DMS 273 (cell line): Measurements from ENCODE around the gene CLK2.
"Not testable (repeated sequence)": the region's sequence is repeated elsewhere in the genome, so short reads cannot be mapped to it uniquely, and the experiment has no call there.

Source experiments
- DNase-seq: peaks from one replicate; lab custom pipeline; 2025; ENCODE audit not compliant: unreplicated experiment; lab: John Stamatoyannopoulos, UW

Gene CLK2

GRCh38 chr1:155297384-155297783 lies 24.1 kb upstream of the CLK2 start:
- no peak for DNase-seq

GRCh38 chr1:155296661-155297060 lies 23.4 kb upstream of the CLK2 start:
- no peak for DNase-seq

GRCh38 chr1:155295942-155296267 lies 22.6 kb upstream of the CLK2 start:
- no peak for DNase-seq

- DNase-seq: no peak
These were observed 22.1 kb upstream of the CLK2 start for GRCh38 chr1:155295183-155295941.

GRCh38 chr1:155294520-155295182 lies 21.3 kb upstream of the CLK2 start:
- DNase-seq: no peak

GRCh38 chr1:155293086-155293749 lies 19.9 kb upstream of the CLK2 start:
- no peak for DNase-seq

GRCh38 chr1:155291006-155291405 lies 17.7 kb upstream of the CLK2 start:
- not testable (repeated sequence) for DNase-seq

GRCh38 chr1:155287987-155288543 lies 14.8 kb upstream of the CLK2 start:
- no peak for DNase-seq

GRCh38 chr1:155286544-155286943 lies 13.2 kb upstream of the CLK2 start:
- DNase-seq: no peak

- DNase-seq: no peak
These were observed 12.3 kb upstream of the CLK2 start for GRCh38 chr1:155285631-155286044.

GRCh38 chr1:155285063-155285462 lies 11.8 kb upstream of the CLK2 start:
- DNase-seq: no peak

- no peak for DNase-seq
These were observed 11.2 kb upstream of the CLK2 start for GRCh38 chr1:155284476-155284875.

GRCh38 chr1:155282488-155283091 lies 9.3 kb upstream of the CLK2 start:
- no peak for DNase-seq

- no peak for DNase-seq
These were observed 6.0 kb upstream of the CLK2 start for GRCh38 chr1:155279268-155279667.

- no peak for DNase-seq
These were observed 5.4 kb upstream of the CLK2 start for GRCh38 chr1:155278689-155279160.

GRCh38 chr1:155277902-155278688 lies 4.8 kb upstream of the CLK2 start:
- DNase-seq: peak; percentile 78

GRCh38 chr1:155277070-155277901 lies 4.0 kb upstream of the CLK2 start, which contains the start of gene HCN3:
TSS of gene HCN3 (plus strand) at chr1:155277463. CDS start at chr1:155277591, 128 bp downstream.
- DNase-seq: peak; percentile 99

- peak; percentile 89 for DNase-seq
These were observed 600 bp downstream of the CLK2 start for GRCh38 chr1:155272466-155273342.

- DNase-seq: no peak
These were observed 3.9 kb downstream of the CLK2 start for GRCh38 chr1:155269381-155269780.
